ENCODE results near the gene MAP1S.
A peak's percentile ranks its signal among the peaks of the same experiment; 100 is the strongest.

Gene MAP1S

GRCh38 chr19:17688853-17689595, 30.3 kb upstream of the MAP1S start:
- DNase-seq = no peak

GRCh38 chr19:17692566-17692965, 26.7 kb upstream of the MAP1S start:
- no peak for DNase-seq

- no peak for DNase-seq
Measured at GRCh38 chr19:17695198-17695597, 24.1 kb upstream of the MAP1S start.

GRCh38 chr19:17703824-17704463, 15.3 kb upstream of the MAP1S start:
- peak; percentile 69 for DNase-seq

GRCh38 chr19:17706750-17707181, 12.5 kb upstream of the MAP1S start:
- DNase-seq = no peak

- DNase-seq = no peak
Measured at GRCh38 chr19:17711851-17712250, 7.4 kb upstream of the MAP1S start.

GRCh38 chr19:17716309-17716929, 2.9 kb upstream of the MAP1S start:
- DNase-seq = no peak

GRCh38 chr19:17718550-17718946, 732 bp upstream of the MAP1S start:
- peak; percentile 61 for DNase-seq

- peak; percentile 23 for DNase-seq
Measured at GRCh38 chr19:17719730-17720400, 585 bp downstream of the MAP1S start.

- no peak for DNase-seq
Measured at GRCh38 chr19:17720440-17720839, 1.2 kb downstream of the MAP1S start.

GRCh38 chr19:17721111-17721628, 1.9 kb downstream of the MAP1S start:
- DNase-seq = no peak

GRCh38 chr19:17721821-17722220, 2.5 kb downstream of the MAP1S start:
- DNase-seq = peak; percentile 29

- no peak for DNase-seq
Measured at GRCh38 chr19:17722655-17723240, 3.5 kb downstream of the MAP1S start.

- no peak for DNase-seq
Measured at GRCh38 chr19:17724655-17725054, 5.4 kb downstream of the MAP1S start.

GRCh38 chr19:17725422-17726078, 6.3 kb downstream of the MAP1S start:
- no peak for DNase-seq

GRCh38 chr19:17726136-17726741, 7.0 kb downstream of the MAP1S start:
- DNase-seq = no peak

- DNase-seq = no peak
Measured at GRCh38 chr19:17726964-17727773, 7.9 kb downstream of the MAP1S start.

- DNase-seq = no peak
Measured at GRCh38 chr19:17727843-17728242, 8.6 kb downstream of the MAP1S start.

GRCh38 chr19:17733127-17733526, 13.8 kb downstream of the MAP1S start:
- no peak for DNase-seq

- DNase-seq = no peak
Measured at GRCh38 chr19:17734146-17734545, 14.9 kb downstream of the MAP1S start.

- no peak for DNase-seq
Measured at GRCh38 chr19:17735410-17735809, 16.1 kb downstream of the MAP1S start.

Measured in activated CD4-positive, alpha-beta T cell treated with anti-CD3 and anti-CD28 coated beads, Interleukin-10, Interleukin-2, amounts not matched to agents 100 ng/mL and 50 ng/mL, durations not matched to agents 16 hours and 8 hours (primary cell).